ENCODE measurements around the gene YY1.
"Not testable (repeated sequence)": the region's sequence is repeated elsewhere in the genome, so short reads cannot be mapped to it uniquely, and the experiment has no call there.

Gene YY1

GRCh38 chr14:100296729-100297128 is 57.8 kb downstream of the YY1 start:
- H3K27ac ChIP-seq (ENCODE audit: insufficient read depth, low read depth, low read length, poor library complexity, severe bottlenecking); H3K36me3 ChIP-seq (ENCODE audit: control insufficient read depth, insufficient read depth, low read length); H3K9me3 ChIP-seq (ENCODE audit: control insufficient read depth, low read length); H3K4me3 ChIP-seq (ENCODE audit: insufficient read depth, low read depth, low read length); H3K27me3 ChIP-seq (ENCODE audit: control insufficient read depth, insufficient read depth, low read length, poor library complexity, severe bottlenecking); H3K4me1 ChIP-seq (ENCODE audit: control insufficient read depth, insufficient read depth, low read length): not testable (repeated sequence)
- WGBS, 2 experiments, result 94% methylated on average over 11 of the region's 11 CpGs

GRCh38 chr14:100297320-100298300 is 58.7 kb downstream of the YY1 start:
- H3K27me3 ChIP-seq (ENCODE audit: control insufficient read depth, insufficient read depth, low read length, poor library complexity, severe bottlenecking), result no peaks in the 10 kb centered on the region
- H3K36me3 ChIP-seq (ENCODE audit: control insufficient read depth, insufficient read depth, low read length), result no peaks in the 10 kb centered on the region
- no peaks in the 10 kb centered on the region for H3K9me3 ChIP-seq (ENCODE audit: control insufficient read depth, low read length)
- no peak overlapping the region for H3K27ac ChIP-seq (ENCODE audit: insufficient read depth, low read depth, low read length, poor library complexity, severe bottlenecking)
- no peak overlapping the region for H3K4me3 ChIP-seq (ENCODE audit: insufficient read depth, low read depth, low read length)
- no peaks in the 10 kb centered on the region for H3K4me1 ChIP-seq (ENCODE audit: control insufficient read depth, insufficient read depth, low read length)
- 91 to 93% methylated on average over 30 of the region's 30 CpGs for WGBS, 2 experiments

GRCh38 chr14:100298551-100299237 is 59.8 kb downstream of the YY1 start:
- no peak overlapping the region for H3K4me3 ChIP-seq (ENCODE audit: insufficient read depth, low read depth, low read length)
- H3K4me1 ChIP-seq (ENCODE audit: control insufficient read depth, insufficient read depth, low read length), result peaks cover 7% of the 10 kb centered on the region
- H3K36me3 ChIP-seq (ENCODE audit: control insufficient read depth, insufficient read depth, low read length), result no peaks in the 10 kb centered on the region
- H3K27me3 ChIP-seq (ENCODE audit: control insufficient read depth, insufficient read depth, low read length, poor library complexity, severe bottlenecking), result no peaks in the 10 kb centered on the region
- WGBS, 2 experiments, result 94% methylated on average over 14 of the region's 14 CpGs
- no peak overlapping the region for H3K27ac ChIP-seq (ENCODE audit: insufficient read depth, low read depth, low read length, poor library complexity, severe bottlenecking)
- no peaks in the 10 kb centered on the region for H3K9me3 ChIP-seq (ENCODE audit: control insufficient read depth, low read length)

GRCh38 chr14:100299238-100299560 is 60.3 kb downstream of the YY1 start:
- H3K27me3 ChIP-seq (ENCODE audit: control insufficient read depth, insufficient read depth, low read length, poor library complexity, severe bottlenecking), result no peaks in the 10 kb centered on the region
- H3K9me3 ChIP-seq (ENCODE audit: control insufficient read depth, low read length), result no peaks in the 10 kb centered on the region
- H3K4me1 ChIP-seq (ENCODE audit: control insufficient read depth, insufficient read depth, low read length), result peaks cover 12% of the 10 kb centered on the region
- H3K4me3 ChIP-seq (ENCODE audit: insufficient read depth, low read depth, low read length), result no peak overlapping the region
- no peaks in the 10 kb centered on the region for H3K36me3 ChIP-seq (ENCODE audit: control insufficient read depth, insufficient read depth, low read length)
- no peak overlapping the region for H3K27ac ChIP-seq (ENCODE audit: insufficient read depth, low read depth, low read length, poor library complexity, severe bottlenecking)
- 96 to 97% methylated on average over 6 of the region's 6 CpGs for WGBS, 2 experiments

GRCh38 chr14:100302616-100303015 is 63.7 kb downstream of the YY1 start:
- Histone ChIP-seq H3K27ac (ENCODE audit: insufficient read depth, low read depth, low read length, poor library complexity, severe bottlenecking) (no peak overlapping the region), H3K4me3 (ENCODE audit: insufficient read depth, low read depth, low read length) (no peak overlapping the region), H3K36me3 (ENCODE audit: control insufficient read depth, insufficient read depth, low read length) (no peaks in the 10 kb centered on the region), H3K4me1 (ENCODE audit: control insufficient read depth, insufficient read depth, low read length) (peaks cover 22% of the 10 kb centered on the region), H3K9me3 (ENCODE audit: control insufficient read depth, low read length) (no peaks in the 10 kb centered on the region), H3K27me3 (ENCODE audit: control insufficient read depth, insufficient read depth, low read length, poor library complexity, severe bottlenecking) (no peaks in the 10 kb centered on the region)
- WGBS, 2 experiments, result 68 to 80% methylated on average over 2 of the region's 2 CpGs

- WGBS, 2 experiments, result 87 to 92% methylated on average over 8 of the region's 8 CpGs
- H3K4me1 ChIP-seq (ENCODE audit: control insufficient read depth, insufficient read depth, low read length), result peaks cover 27% of the 10 kb centered on the region
- peak overlapping the region; percentile 4 for H3K4me3 ChIP-seq (ENCODE audit: insufficient read depth, low read depth, low read length)
- H3K36me3 ChIP-seq (ENCODE audit: control insufficient read depth, insufficient read depth, low read length), result no peaks in the 10 kb centered on the region
- H3K27me3 ChIP-seq (ENCODE audit: control insufficient read depth, insufficient read depth, low read length, poor library complexity, severe bottlenecking), result no peaks in the 10 kb centered on the region
- H3K9me3 ChIP-seq (ENCODE audit: control insufficient read depth, low read length), result no peaks in the 10 kb centered on the region
- H3K27ac ChIP-seq (ENCODE audit: insufficient read depth, low read depth, low read length, poor library complexity, severe bottlenecking), result no peak overlapping the region
Measured at GRCh38 chr14:100303179-100303578, 64.2 kb downstream of the YY1 start.

GRCh38 chr14:100303925-100304324 is 65.0 kb downstream of the YY1 start:
- Histone ChIP-seq H3K27me3 (ENCODE audit: control insufficient read depth, insufficient read depth, low read length, poor library complexity, severe bottlenecking) (no peaks in the 10 kb centered on the region), H3K4me1 (ENCODE audit: control insufficient read depth, insufficient read depth, low read length) (peaks cover 30% of the 10 kb centered on the region), H3K27ac (ENCODE audit: insufficient read depth, low read depth, low read length, poor library complexity, severe bottlenecking) (no peak overlapping the region), H3K4me3 (ENCODE audit: insufficient read depth, low read depth, low read length) (peak overlapping the region; percentile 4), H3K9me3 (ENCODE audit: control insufficient read depth, low read length) (no peaks in the 10 kb centered on the region), H3K36me3 (ENCODE audit: control insufficient read depth, insufficient read depth, low read length) (no peaks in the 10 kb centered on the region)
- WGBS, 2 experiments, result 58 to 62% methylated on average over 4 of the region's 4 CpGs

GRCh38 chr14:100304825-100305323 is 65.9 kb downstream of the YY1 start:
- H3K9me3 ChIP-seq (ENCODE audit: control insufficient read depth, low read length), result no peaks in the 10 kb centered on the region
- H3K27me3 ChIP-seq (ENCODE audit: control insufficient read depth, insufficient read depth, low read length, poor library complexity, severe bottlenecking), result no peaks in the 10 kb centered on the region
- peak overlapping the region; percentile 41 for H3K27ac ChIP-seq (ENCODE audit: insufficient read depth, low read depth, low read length, poor library complexity, severe bottlenecking)
- H3K4me1 ChIP-seq (ENCODE audit: control insufficient read depth, insufficient read depth, low read length), result peaks cover 38% of the 10 kb centered on the region
- peak overlapping the region; percentile 72 for H3K4me3 ChIP-seq (ENCODE audit: insufficient read depth, low read depth, low read length)
- H3K36me3 ChIP-seq (ENCODE audit: control insufficient read depth, insufficient read depth, low read length), result no peaks in the 10 kb centered on the region
- 0 to 1% methylated on average over 23 of the region's 23 CpGs for WGBS, 2 experiments

GRCh38 chr14:100305324-100306100 is 66.6 kb downstream of the YY1 start:
- Histone ChIP-seq H3K27me3 (ENCODE audit: control insufficient read depth, insufficient read depth, low read length, poor library complexity, severe bottlenecking) (no peaks in the 10 kb centered on the region), H3K4me1 (ENCODE audit: control insufficient read depth, insufficient read depth, low read length) (peaks cover 38% of the 10 kb centered on the region), H3K9me3 (ENCODE audit: control insufficient read depth, low read length) (no peaks in the 10 kb centered on the region), H3K36me3 (ENCODE audit: control insufficient read depth, insufficient read depth, low read length) (no peaks in the 10 kb centered on the region), H3K27ac (ENCODE audit: insufficient read depth, low read depth, low read length, poor library complexity, severe bottlenecking) (peak overlapping the region; percentile 41), H3K4me3 (ENCODE audit: insufficient read depth, low read depth, low read length) (peak overlapping the region; percentile 72)
- WGBS, 2 experiments, result 0 to 1% methylated on average over 65 of the region's 65 CpGs
